ENCODE measurements around the gene POLDIP2. TPM values are rescaled to one million over a fixed set of nuclear protein-coding genes. Genes with fewer than 3 reads are reported as not detected.

The POLDIP2 gene
- total RNA-seq, 6 experiments from 2014 or later, result 92.5 to 156 (median 130) TPM

GRCh38 chr17:28370035-28370743, 12.9 kb upstream of the POLDIP2 start, which contains the start of gene VTN:
Gene VTN, minus strand, starts transcription at chr17:28370307. Its CDS starts 104 bp downstream, at chr17:28370203.
- H3K27me3 ChIP-seq, result no peaks in the 10 kb centered on the region
- H3K4me3 ChIP-seq, result peak within 1 kb of the TSS; percentile 63 to 92 (median 88)
- DNase-seq (peak; percentile 89 to 94 (median 93)), ATAC-seq (peak; percentile 62 to 71 (median 65))
- H3K27ac ChIP-seq, result peak within 1 kb of the TSS; percentile 70 to 92 (median 85)
- peaks cover 0 to 22% (median 2%) of the 10 kb centered on the region in 4 donors for H3K4me1 ChIP-seq
- peaks cover 0 to 27% (median 10%) of the 10 kb centered on the region in 4 donors for H3K36me3 ChIP-seq
- no peaks in the 10 kb centered on the region for H3K9me3 ChIP-seq
- TF ChIP-seq CTCF (IDR thresholded peaks at IDR 0.05) (peak in 1 of 4 donors; percentile 5), POLR2A (IDR thresholded peaks at IDR 0.05) (peak; percentile 63)
- intact Hi-C loops (cut with DNase I), result no loop called here
- 4% methylated on average over 5 of the region's 8 CpGs for WGBS (ENCODE audit: insufficient coverage, low coverage, low lambda C conversion rate, missing lambda C conversion rate)

GRCh38 chr17:28369684-28370034, 12.3 kb upstream of the POLDIP2 start:
- no peaks in the 10 kb centered on the region for H3K27me3 ChIP-seq
- TF ChIP-seq POLR2A (IDR thresholded peaks at IDR 0.05) (no peak), CTCF (IDR thresholded peaks at IDR 0.05) (peak in 2 of 4 donors; percentile 2 to 19)
- peak overlapping the region; percentile 63 to 92 (median 88) for H3K4me3 ChIP-seq
- peaks cover 0 to 27% (median 10%) of the 10 kb centered on the region in 4 donors for H3K36me3 ChIP-seq
- no CpG with 5 or more reads among the region's 10 CpGs for WGBS (ENCODE audit: insufficient coverage, low coverage, low lambda C conversion rate, missing lambda C conversion rate)
- ATAC-seq (peak; percentile 0 to 4 (median 2)), DNase-seq (peak in 2 of 3 donors; percentile 54 to 66)
- intact Hi-C loops (cut with DNase I), result no loop called here
- peaks cover 0 to 22% (median 2%) of the 10 kb centered on the region in 4 donors for H3K4me1 ChIP-seq
- H3K9me3 ChIP-seq, result no peaks in the 10 kb centered on the region
- peak overlapping the region; percentile 70 to 92 (median 85) for H3K27ac ChIP-seq

- 23% methylated on average over 12 of the region's 23 CpGs for WGBS (ENCODE audit: insufficient coverage, low coverage, low lambda C conversion rate, missing lambda C conversion rate)
- H3K4me1 ChIP-seq, result peaks cover 0 to 22% (median 2%) of the 10 kb centered on the region in 4 donors
- intact Hi-C loops (cut with DNase I), result no loop called here
- TF ChIP-seq POLR2A (IDR thresholded peaks at IDR 0.05) (no peak), CTCF (IDR thresholded peaks at IDR 0.05) (no peak)
- H3K27me3 ChIP-seq, result no peaks in the 10 kb centered on the region
- peak overlapping the region; percentile 70 to 92 (median 85) for H3K27ac ChIP-seq
- H3K36me3 ChIP-seq, result peaks cover 0 to 27% (median 10%) of the 10 kb centered on the region in 4 donors
- H3K9me3 ChIP-seq, result no peaks in the 10 kb centered on the region
- ATAC-seq (no peak), DNase-seq (no peak)
- peak overlapping the region; percentile 63 to 92 (median 88) for H3K4me3 ChIP-seq
These were observed 11.8 kb upstream of the POLDIP2 start for GRCh38 chr17:28368915-28369683.

GRCh38 chr17:28368306-28368831, 11.0 kb upstream of the POLDIP2 start:
- TF ChIP-seq POLR2A (IDR thresholded peaks at IDR 0.05) (peak; percentile 42), CTCF (IDR thresholded peaks at IDR 0.05) (no peak)

More at GRCh38 chr17:28368306-28368831, 11.0 kb upstream of the POLDIP2 start:
- peaks cover 0 to 27% (median 10%) of the 10 kb centered on the region in 4 donors for H3K36me3 ChIP-seq
- no peaks in the 10 kb centered on the region for H3K27me3 ChIP-seq
- H3K4me1 ChIP-seq, result peaks cover 0 to 22% (median 2%) of the 10 kb centered on the region in 4 donors
- ATAC-seq, result peak; percentile 26 to 51 (median 39)
- 20% methylated on average over 2 of the region's 5 CpGs for WGBS (ENCODE audit: insufficient coverage, low coverage, low lambda C conversion rate, missing lambda C conversion rate)
- peak; percentile 67 to 89 (median 80) for DNase-seq
- peak overlapping the region; percentile 63 to 92 (median 88) for H3K4me3 ChIP-seq
- intact Hi-C loops (cut with DNase I), result no loop called here
- H3K27ac ChIP-seq, result peak overlapping the region; percentile 70 to 92 (median 85)
- no peaks in the 10 kb centered on the region for H3K9me3 ChIP-seq
